Vagina (tissue), 2 donors: Measurements from ENCODE around the gene F5.

Experiments used
- CTCF ChIP-seq, 3 experiments: fragments of 450-650 bp in 2 of 3; fragments of 200-600 bp in 1 of 3; sonication (generic) in 1 of 3; IDR thresholded peaks; one replicate each; pipeline ENCODE4 v1.5.1; 2017 to 2019; ENCODE audit warnings: antibody characterized with exemption in 3 of 3, mild to moderate bottlenecking in 2 of 3, moderate library complexity in 2 of 3
- POLR2AphosphoS5 ChIP-seq, 2 donors: sonication (generic); formaldehyde crosslinking; IDR thresholded peaks; one replicate each; pipeline ENCODE4 v1.9.0; 2017; ENCODE audit warnings: antibody characterized with exemption in 2 of 2, mild to moderate bottlenecking in 2 of 2, low read depth in 1 of 2; ENCODE audit not compliant: insufficient read depth in 1 of 2

- TF ChIP-seq CTCF (IDR thresholded peaks at IDR 0.05) (no peak), POLR2AphosphoS5 (IDR thresholded peaks at IDR 0.05; ENCODE audit: insufficient read depth in 1 of 2, low read depth in 1 of 2) (no peak)
These were observed 47.0 kb downstream of the F5 start for GRCh38 chr1:169538998-169539871.
